ENCODE results near the gene CD7. TPM values are rescaled to one million over a fixed set of nuclear protein-coding genes. Genes with fewer than 3 reads are reported as not detected.

The CD7 gene
- total RNA-seq, 1 donor from 2014 or later = 12.0 TPM

DNA sequence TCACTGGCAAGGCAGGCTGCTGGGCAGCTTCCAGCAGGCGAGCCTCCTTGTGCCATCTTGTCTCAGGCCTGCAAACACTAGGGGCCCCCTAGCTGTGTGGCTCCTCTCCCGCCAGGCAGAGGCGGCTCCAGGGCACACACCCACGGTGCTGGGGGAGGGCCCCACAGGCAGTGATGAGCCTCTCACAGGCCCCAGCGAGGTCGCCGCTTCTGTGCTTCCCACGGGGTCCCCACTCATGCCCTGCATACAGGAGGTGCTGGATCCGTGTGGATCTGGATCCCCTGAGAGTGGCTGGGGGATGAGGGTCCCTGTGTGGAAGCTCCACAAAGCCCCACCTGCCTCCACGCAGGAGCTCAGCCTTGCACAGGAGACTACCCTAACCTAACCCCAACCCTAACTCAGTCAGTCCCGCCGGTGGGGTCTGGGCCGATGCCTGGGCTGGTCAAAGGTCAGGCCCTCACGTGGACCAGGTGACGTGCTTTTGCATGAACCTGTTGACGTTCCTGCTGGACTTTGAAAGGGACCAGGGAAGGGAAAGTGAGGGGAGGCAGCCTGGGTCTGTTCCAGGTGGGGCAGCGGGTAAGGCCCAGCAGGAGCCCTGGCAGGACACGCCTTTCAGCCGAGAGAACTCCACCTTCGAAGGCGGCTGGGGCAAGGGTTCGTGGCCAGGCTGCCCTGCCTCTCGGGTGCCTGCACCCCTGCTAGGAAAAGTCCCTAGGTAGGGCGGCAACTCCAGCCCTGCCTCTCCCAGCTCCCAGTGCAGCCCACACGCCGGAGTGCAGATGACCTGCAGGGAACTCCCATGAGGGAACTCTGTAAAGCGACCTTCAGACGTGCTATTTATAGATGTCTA lies 11.0 kb upstream of the CD7 start:
- peak; percentile 56 for DNase-seq (ENCODE audit: low spot score)

DNA sequence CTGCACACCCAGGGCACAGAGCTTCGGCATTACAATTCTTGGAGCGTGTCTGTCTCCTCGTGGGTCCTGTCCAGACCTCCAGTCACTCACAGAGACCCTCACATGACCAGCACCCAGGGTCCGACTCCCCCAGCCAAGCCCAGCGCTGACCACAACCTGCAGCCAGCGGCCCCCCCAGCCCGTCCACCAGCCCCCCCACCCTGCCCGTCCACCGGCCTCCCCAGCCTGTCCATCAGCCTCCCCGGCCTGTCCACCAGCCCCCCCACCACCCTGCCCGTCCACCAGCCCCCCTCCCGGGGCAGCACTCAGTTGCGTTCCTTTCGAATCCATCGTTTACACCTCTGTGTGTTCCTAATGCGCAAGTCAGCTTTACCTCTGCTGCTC lies 10.3 kb upstream of the CD7 start:
- no peak for DNase-seq (ENCODE audit: low spot score)

- DNase-seq (ENCODE audit: low spot score) = no peak
These were observed 9.9 kb upstream of the CD7 start for GRCh38 chr17:82327289-82327688.

DNA sequence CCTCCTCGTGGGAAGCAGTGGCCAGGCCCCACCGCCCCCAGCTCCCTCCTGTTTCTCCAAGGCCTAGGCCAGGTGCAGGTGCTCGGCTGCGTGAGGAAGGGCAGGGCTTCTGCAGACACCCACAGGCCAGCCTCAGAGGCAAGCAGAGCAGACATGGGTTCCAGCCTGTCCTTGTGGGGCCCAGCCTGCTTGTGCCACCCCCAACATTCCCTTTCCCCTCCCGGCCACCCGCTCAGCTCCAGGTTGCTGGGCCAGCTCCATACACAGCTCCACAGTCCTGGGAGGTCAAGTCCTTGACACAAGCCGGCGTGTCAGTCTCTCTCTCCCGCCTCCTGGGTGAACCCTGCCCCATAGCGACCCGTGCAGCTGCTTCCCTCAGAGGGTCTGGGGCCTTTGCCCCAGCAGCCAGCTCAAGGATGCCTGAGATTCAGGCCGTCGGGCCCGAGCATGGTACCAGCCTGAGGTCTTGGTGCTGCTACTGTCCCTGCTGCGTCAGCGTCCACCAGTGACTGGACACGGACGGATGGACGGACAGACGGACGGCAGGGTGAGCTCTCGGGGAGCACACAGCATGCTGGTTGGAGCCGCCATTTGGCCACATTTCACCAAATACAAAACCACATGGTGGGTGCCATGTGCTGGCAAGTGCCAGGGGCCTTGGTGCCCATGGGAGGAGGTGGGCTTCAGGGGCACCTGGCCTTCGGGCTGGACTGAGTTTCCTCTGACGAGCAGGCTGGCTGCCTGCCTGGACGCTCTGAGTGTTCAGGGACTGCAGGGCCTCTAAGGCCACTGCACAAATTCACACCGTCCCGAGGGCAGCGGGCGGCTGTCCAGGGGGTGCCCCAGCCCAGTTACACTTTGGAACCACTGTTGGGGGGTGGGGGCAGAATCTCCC lies 8.1 kb upstream of the CD7 start:
- no peak for DNase-seq (ENCODE audit: low spot score)

DNA sequence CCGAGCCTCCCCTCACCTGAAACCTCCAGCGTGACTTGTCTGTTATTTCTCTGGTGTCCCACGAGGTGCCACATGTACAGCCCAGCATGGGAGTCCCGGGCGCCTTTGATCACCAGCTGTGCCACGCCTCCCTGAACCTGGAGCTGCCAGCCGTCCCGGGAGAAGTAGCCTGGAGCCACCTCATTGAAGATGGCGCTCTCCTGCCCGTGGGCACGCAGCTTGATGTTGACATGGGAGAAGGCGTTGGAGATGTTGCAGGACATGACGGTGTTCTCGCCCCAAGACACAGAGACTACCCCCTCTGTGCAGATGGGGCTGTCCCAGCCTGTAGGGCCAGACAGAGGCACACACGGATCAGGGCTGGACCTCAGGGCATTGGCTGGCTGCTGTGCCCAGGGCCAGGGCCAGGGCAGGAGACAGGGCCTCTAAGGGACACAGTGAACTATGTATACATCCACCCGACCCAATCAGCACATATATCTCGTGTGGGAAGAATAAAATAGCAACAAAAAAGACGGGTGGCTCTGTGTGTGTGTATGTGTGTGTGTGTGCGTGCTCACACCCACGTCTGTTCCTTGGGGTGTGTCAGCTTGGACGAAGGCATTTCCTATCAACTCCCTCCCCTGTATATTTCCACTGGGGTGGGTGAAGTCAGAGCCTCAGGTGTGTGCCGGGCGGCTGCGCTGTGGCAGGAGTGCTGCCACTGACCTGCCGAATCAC lies 7.3 kb upstream of the CD7 start:
- DNase-seq (ENCODE audit: low spot score) = no peak

DNA sequence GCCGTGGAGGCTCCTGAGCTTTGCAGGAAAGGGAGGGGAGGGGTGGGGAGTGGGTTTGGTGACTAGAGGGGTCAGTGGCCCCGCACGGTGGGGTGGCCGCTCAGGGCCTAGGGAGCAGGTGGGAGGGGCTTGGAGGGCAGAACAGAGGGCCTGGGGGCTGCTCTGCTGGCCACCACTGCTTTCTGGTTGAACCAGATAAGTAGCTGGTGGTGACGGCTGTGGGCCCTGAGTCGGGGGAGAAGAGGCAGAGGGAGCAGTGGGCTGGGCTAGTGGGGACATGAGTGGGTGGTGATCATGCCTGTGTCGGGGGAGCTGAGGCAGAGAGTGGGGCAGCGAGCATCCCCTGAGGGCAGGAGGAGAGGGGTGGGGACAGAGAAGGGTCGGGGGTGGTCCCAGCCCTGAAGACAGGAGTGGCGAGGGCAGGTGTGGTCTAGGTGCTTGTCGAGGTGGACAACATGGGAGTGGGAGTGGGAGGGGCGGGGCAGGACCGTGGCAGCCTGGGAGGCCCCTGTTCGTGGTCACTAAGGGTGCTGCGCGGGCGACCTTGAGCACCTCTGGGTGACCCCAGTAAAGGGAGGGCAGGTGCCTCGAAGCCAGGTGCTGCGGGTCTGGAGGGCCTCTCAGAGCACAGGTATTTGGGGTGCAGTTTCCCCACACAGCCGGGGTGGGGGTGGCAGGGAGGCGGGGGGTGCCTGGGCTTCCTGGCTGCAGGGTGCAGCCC lies 6.3 kb upstream of the CD7 start:
- DNase-seq (ENCODE audit: low spot score) = no peak

DNA sequence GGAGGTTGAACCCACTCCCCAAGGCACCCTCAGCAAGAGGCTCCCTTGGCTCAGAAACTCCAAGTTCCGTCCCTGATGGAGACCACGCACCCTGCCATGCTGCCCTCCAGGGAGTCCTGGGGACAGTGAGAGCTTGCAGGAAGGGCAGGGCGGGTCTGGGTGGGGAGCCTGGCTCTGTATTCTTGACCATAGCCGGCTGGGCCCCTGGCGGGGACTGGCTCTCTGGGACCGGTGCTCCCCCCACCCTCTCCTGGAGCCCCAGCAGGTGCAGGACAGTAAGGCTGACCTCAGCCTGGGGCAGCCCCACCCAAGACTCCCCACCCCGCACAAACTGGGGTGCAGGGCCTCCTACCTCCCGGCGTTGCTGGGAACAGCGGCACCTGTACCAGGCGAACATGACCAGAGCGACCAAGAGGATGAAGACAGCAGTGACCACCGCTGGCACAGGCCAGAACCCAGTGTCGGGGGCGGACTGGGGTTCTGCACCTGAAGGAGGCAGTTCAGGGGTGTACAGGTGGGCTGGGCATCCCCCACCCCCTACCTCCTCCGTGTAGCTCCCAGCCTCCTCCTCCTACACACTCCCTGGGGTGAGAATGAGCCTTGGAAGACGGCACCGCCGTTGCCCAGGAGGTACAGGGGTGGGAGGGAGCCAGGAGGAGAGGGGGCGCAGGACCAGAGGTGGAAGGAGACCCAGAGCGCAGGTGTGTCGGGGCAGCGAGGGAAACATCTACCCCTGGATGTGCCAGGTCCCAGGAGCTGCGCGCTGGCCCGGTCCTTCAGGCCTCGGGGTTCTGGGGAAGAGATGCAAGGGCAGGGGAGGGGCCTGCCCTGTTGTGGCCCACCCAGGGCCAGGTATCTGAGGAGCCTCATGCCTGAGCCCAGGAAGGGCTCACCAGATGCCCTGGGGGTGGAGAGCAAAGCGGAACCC lies 5.4 kb upstream of the CD7 start:
- DNase-seq (ENCODE audit: low spot score) = no peak

GRCh38 chr17:82321947-82322466 lies 4.6 kb upstream of the CD7 start:
- DNase-seq (ENCODE audit: low spot score) = no peak

DNA sequence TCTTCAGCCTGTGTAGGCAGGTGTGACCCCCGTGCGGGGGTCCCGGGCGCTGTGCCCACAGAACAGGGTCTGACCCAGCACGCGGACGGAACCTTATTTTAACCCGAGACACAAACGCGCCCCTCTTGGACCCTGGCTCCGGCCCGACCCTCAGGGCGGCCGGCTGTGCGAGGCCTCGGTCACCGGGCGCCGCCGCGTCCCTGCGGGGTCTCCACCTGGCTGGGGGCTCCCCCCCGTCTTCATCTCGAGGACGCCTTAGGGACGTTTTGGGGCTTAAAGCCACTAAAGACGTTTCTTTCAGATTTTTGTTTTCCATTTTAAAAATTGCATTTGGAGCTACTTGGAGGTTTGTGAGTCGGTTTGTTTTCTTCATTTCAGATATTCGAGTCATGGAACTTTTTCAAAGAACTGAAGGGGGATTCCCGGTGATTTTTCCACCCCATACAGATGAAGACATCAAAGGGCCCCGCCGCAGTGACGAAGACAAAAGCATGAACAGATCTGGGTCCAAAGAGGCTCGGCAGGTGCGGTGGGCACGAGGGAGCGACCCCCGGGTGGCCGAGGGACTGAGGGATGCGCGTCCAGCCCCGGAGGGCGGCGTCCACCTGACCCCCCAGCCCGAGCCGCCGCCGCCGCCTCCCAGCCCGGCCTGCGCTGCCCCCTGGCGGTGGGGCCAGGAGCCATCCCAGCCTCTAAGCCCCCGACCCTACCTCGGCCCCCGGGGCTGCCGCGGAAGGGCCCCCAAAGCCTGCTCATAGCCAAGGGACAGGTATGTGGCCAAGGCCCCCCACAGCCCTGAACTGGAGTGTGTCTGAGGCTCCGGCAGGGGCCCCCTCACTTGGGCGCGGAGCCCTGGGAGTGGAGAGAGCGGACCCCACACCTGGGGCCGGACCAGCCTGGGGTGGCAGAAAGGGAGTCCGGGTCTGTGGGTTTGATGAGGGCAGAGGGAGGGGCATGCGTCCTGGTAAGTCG lies 3.8 kb upstream of the CD7 start:
- DNase-seq (ENCODE audit: low spot score) = no peak

- DNase-seq (ENCODE audit: low spot score) = no peak
These were observed 2.9 kb upstream of the CD7 start for GRCh38 chr17:82320140-82320840.

GRCh38 chr17:82319619-82320062 lies 2.2 kb upstream of the CD7 start:
- DNase-seq (ENCODE audit: low spot score) = no peak

- DNase-seq (ENCODE audit: low spot score) = no peak
These were observed 1.6 kb upstream of the CD7 start for GRCh38 chr17:82318772-82319606.

DNA sequence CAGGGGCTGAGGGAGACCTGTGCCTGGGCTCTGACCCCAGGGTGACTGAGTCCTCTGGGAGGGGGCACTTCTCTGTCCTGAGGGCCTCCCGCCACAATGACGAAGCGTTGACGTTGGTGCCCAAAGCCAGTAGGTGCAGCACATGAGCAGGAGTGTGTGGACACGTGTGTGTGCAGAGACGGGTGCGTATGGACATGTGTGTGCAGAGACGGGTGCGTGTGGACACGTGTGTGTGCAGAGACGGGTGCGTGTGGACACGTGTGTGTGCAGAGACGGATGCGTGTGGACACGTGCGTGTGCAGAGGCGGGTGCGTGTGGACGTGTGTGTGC lies 726 bp upstream of the CD7 start:
- DNase-seq (ENCODE audit: low spot score) = no peak

GRCh38 chr17:82316651-82317393 lies 586 bp downstream of the CD7 start:
- DNase-seq (ENCODE audit: low spot score) = no peak

DNA sequence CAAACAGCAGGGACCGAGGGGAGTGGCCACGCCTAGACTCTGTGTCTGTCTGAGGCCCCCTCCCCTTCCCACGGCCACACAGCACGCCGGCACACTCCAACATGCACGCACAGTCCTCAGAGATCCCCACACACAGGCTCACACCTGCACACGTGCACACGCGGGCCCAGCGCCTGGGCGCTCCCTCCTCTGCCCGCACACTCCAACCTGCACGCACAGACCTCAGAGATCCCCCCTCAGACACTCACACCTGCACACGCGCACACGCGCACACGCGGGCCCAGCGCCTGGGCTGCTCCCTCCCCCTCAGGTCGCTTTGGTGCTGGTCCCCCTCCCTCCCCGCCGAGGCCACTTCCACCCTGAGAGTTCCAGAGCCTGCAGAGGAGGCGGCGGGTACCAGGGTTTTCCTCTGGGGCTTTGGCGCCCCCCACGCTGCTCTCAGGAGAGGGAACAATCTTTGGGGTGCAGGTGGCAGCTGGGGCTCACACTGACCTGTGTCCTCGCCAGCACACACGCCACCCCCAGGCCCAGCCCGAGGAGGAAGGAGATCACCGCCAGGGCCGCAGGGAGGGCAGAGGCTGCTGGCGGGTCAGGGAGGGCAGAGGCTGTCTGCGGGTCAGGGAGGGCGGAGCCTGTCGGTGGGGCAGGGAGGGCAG lies 1.6 kb downstream of the CD7 start:
- DNase-seq (ENCODE audit: low spot score) = no peak

Measured in mucosa of gallbladder (tissue), 1 donor.